CD14-positive monocyte (primary cell): ENCODE results near the gene DUS3L. TPM values are rescaled to one million over a fixed set of nuclear protein-coding genes. Genes with fewer than 3 reads are reported as not detected.

Source experiments
- DNase-seq, 3 donors: peaks; one replicate each; pipeline ENCODE4 v3.0.0-alpha.2; 2011 to 2022
- H2AFZ ChIP-seq: 2 replicates; pipeline ENCODE4 v1.6.0; 2012; ENCODE audit warnings: mild to moderate bottlenecking, low read depth, low read length, inconsistent platforms; ENCODE audit not compliant: insufficient read depth, poor library complexity, severe bottlenecking
- H3K27ac ChIP-seq, 2 donors: 1 replicate in 1 of 2; 2 replicates in 1 of 2; pipeline ENCODE4 v1.5.1; 2012 to 2013; ENCODE audit warnings: low read length in 2 of 2, control low read depth in 1 of 2, inconsistent platforms in 1 of 2, low read depth in 1 of 2, mild to moderate bottlenecking in 1 of 2
- H3K27me3 ChIP-seq, 2 donors: one replicate each; pipeline versions ENCODE4 v1.6.0 to v1.6.1; 2011 to 2013; ENCODE audit warnings: low read length in 2 of 2; ENCODE audit not compliant: control insufficient read depth in 2 of 2, insufficient read depth in 2 of 2
- H3K36me3 ChIP-seq, 2 donors: replicated peaks in 1 of 2; 1 replicate in 1 of 2; 2 replicates in 1 of 2; pipeline versions ENCODE4 v1.5.1 to v1.6.1; 2012 to 2013; ENCODE audit warnings: low read length in 2 of 2, control low read depth in 1 of 2, inconsistent platforms in 1 of 2, mild to moderate bottlenecking in 1 of 2; ENCODE audit not compliant: insufficient read depth in 2 of 2, control insufficient read depth in 1 of 2
- H3K4me1 ChIP-seq, 2 donors: 1 replicate in 1 of 2; 2 replicates in 1 of 2; pipeline versions ENCODE4 v1.5.1 to v1.6.1; 2012 to 2013; ENCODE audit warnings: low read length in 2 of 2, control low read depth in 1 of 2, inconsistent platforms in 1 of 2, mild to moderate bottlenecking in 1 of 2, moderate library complexity in 1 of 2; ENCODE audit not compliant: insufficient read depth in 2 of 2, control insufficient read depth in 1 of 2
- H3K4me2 ChIP-seq: replicated peaks from 2 replicates; pipeline ENCODE3; 2012; ENCODE audit warnings: low read length, moderate library complexity, mild to moderate bottlenecking; ENCODE audit not compliant: poor library complexity, severe bottlenecking; ENCODE audit errors: extremely low read depth
- H3K4me3 ChIP-seq, 3 experiments: fragments of 200-600 bp in 1 of 3; sonication (generic) in 1 of 3; replicated peaks in 1 of 3; 1 replicate in 2 of 3; 2 replicates in 1 of 3; pipeline ENCODE4 v1.5.1; 2011 to 2013; ENCODE audit warnings: low read length in 3 of 3, mild to moderate bottlenecking in 3 of 3, control low read depth in 2 of 3, low read depth in 2 of 3, inconsistent platforms in 1 of 3, moderate library complexity in 1 of 3
- H3K79me2 ChIP-seq: 2 replicates; pipeline ENCODE4 v1.6.0; 2012; ENCODE audit warnings: mild to moderate bottlenecking, control low read depth, inconsistent platforms, low read length, moderate library complexity; ENCODE audit not compliant: insufficient read depth
- H3K9ac ChIP-seq: 2 replicates; pipeline ENCODE4 v1.6.0; 2017; ENCODE audit warnings: low read length, mild to moderate bottlenecking; ENCODE audit not compliant: insufficient read depth, poor library complexity, severe bottlenecking
- H3K9me3 ChIP-seq, 2 donors: replicated peaks in 1 of 2; 1 replicate in 1 of 2; 2 replicates in 1 of 2; pipeline versions ENCODE4 v1.5.1 to v1.6.1; 2012 to 2013; ENCODE audit warnings: low read length in 2 of 2, control low read depth in 1 of 2; ENCODE audit not compliant: control insufficient read depth in 1 of 2, insufficient read depth in 1 of 2
- H4K20me1 ChIP-seq: 2 replicates; pipeline ENCODE4 v1.6.0; 2012; ENCODE audit warnings: mild to moderate bottlenecking, low read length, control low read depth, moderate library complexity; ENCODE audit not compliant: insufficient read depth
- H3K27ac Mint-ChIP-seq, 7 donors: one replicate each; pipeline ENCODE4 v1.8.0; 2020; ENCODE audit warnings: mild to moderate bottlenecking in 7 of 7, mixed read lengths in 7 of 7, moderate library complexity in 6 of 7, inconsistent platforms in 2 of 7
- H3K27me3 Mint-ChIP-seq, 3 donors: one replicate each; pipeline ENCODE4 v1.8.0; 2021 to 2022; ENCODE audit warnings: low read depth in 3 of 3, mild to moderate bottlenecking in 3 of 3, mixed read lengths in 3 of 3, moderate library complexity in 3 of 3, inconsistent platforms in 1 of 3
- H3K36me3 Mint-ChIP-seq, 2 donors: one replicate each; pipeline ENCODE4 v1.8.0; 2020; ENCODE audit warnings: mixed read lengths in 2 of 2, inconsistent platforms in 1 of 2, mild to moderate bottlenecking in 1 of 2
- H3K4me1 Mint-ChIP-seq: one replicate; pipeline ENCODE4 v1.8.0; 2020; ENCODE audit warnings: mild to moderate bottlenecking, mixed read lengths
- H3K4me3 Mint-ChIP-seq, 2 donors: one replicate each; pipeline ENCODE4 v1.8.0; 2020; ENCODE audit warnings: mild to moderate bottlenecking in 2 of 2, mixed read lengths in 2 of 2, moderate library complexity in 1 of 2
- H3K9me3 Mint-ChIP-seq, 7 donors: one replicate each; pipeline ENCODE4 v1.8.0; 2020 to 2022; ENCODE audit warnings: mixed read lengths in 7 of 7, mild to moderate bottlenecking in 6 of 7, moderate library complexity in 6 of 7, inconsistent platforms in 2 of 7
- CTCF ChIP-seq: fragments of 200-600 bp; IDR thresholded peaks from one replicate; pipeline ENCODE4 v1.8.0; 2022; ENCODE audit warnings: antibody characterized with exemption, mild to moderate bottlenecking
- WGBS: methylation state at CpG from one replicate; pipeline ENCODE4 v1.1.5; 2013; ENCODE audit warnings: missing lambda C conversion rate; ENCODE audit not compliant: insufficient coverage; 5-methylcytosine and 5-hydroxymethylcytosine counted together
- intact Hi-C, 2 donors: fragments of 100-400 bp; cut with micrococcal nuclease; formaldehyde crosslinking; loops; one replicate each; pipeline versions ENCODE4 v1.15.0 to v1.15.1; 2023
- polyA plus RNA-seq, 3 donors: library from polyadenylated mRNA; depleted of rRNA in 1 of 3; unstranded in 2 of 3; stranded (reverse) in 1 of 3; fragments of 300-500 nt in 2 of 3; fragments of >200 nt in 1 of 3; fragmentation: Illumina TruSeq in 2 of 3; gene quantifications; 1 replicate in 2 of 3; 2 replicates in 1 of 3; pipeline ENCODE4 v1.2.3, GENCODE V29; 2012 to 2021

Gene DUS3L
- polyA plus RNA-seq, 3 donors = 17.4 to 40.2 (median 23.4) TPM

GRCh38 chr19:5806133-5806489 is 15.1 kb upstream of the DUS3L start:
- Mint-ChIP-seq H3K4me3 (peak overlapping the region in 1 of 2 donors; percentile 21), H3K27ac (no peak overlapping the region), H3K9me3 (peaks cover 0 to 22% (median 13%) of the 10 kb centered on the region in 7 donors), H3K36me3 (peaks cover 0 to 6% of the 10 kb centered on the region in 2 donors), H3K4me1 (peaks cover 23% of the 10 kb centered on the region), H3K27me3 (peaks cover 50 to 64% (median 61%) of the 10 kb centered on the region in 3 donors)
- Histone ChIP-seq H3K27me3 (peaks cover 10 to 50% of the 10 kb centered on the region in 2 donors), H3K9me3 (peaks cover 10 to 17% of the 10 kb centered on the region in 2 donors), H2AFZ (no peak overlapping the region), H3K36me3 (no peaks in the 10 kb centered on the region), H3K9ac (no peak overlapping the region), H3K79me2 (no peaks in the 10 kb centered on the region), H3K4me1 (peaks cover 15 to 16% of the 10 kb centered on the region in 2 donors), H4K20me1 (no peaks in the 10 kb centered on the region), H3K4me2 (no peak overlapping the region), H3K27ac (no peak overlapping the region), H3K4me3 (no peak overlapping the region)
- DNase-seq = no peak
- 20% methylated on average over 2 of the region's 6 CpGs for WGBS
- peak; percentile 13 for TF ChIP-seq CTCF
- intact Hi-C loops = loop anchor here in 1 of 2 donors (5.0 to 10.0 kb wide), 2 partner anchors 86 to 219 kb away; no protein-coding TSS in a partner anchor

GRCh38 chr19:5805462-5806132 is 14.6 kb upstream of the DUS3L start:
- H3K4me1 ChIP-seq = peaks cover 15 to 16% of the 10 kb centered on the region in 2 donors
- no peak overlapping the region for H3K27ac ChIP-seq
- Mint-ChIP-seq H3K4me3 (peak overlapping the region; percentile 9 to 68), H3K4me1 (peaks cover 23% of the 10 kb centered on the region), H3K9me3 (peaks cover 0 to 22% (median 13%) of the 10 kb centered on the region in 7 donors), H3K36me3 (peaks cover 0 to 6% of the 10 kb centered on the region in 2 donors), H3K27ac (no peak overlapping the region), H3K27me3 (peaks cover 54 to 69% (median 66%) of the 10 kb centered on the region in 3 donors)
- 3% methylated on average over 40 of the region's 46 CpGs for WGBS
- intact Hi-C loops = loop anchor here in 1 of 2 donors (5.0 to 10.0 kb wide), 2 partner anchors 87 to 219 kb away; no protein-coding TSS in a partner anchor
- no peak overlapping the region for H3K4me2 ChIP-seq
- H3K9ac ChIP-seq = no peak overlapping the region
- DNase-seq = peak in 1 of 3 donors; percentile 17
- H3K9me3 ChIP-seq = peaks cover 10 to 17% of the 10 kb centered on the region in 2 donors
- TF ChIP-seq CTCF = peak; percentile 34
- H3K27me3 ChIP-seq = peaks cover 10 to 50% of the 10 kb centered on the region in 2 donors
- no peaks in the 10 kb centered on the region for H3K36me3 ChIP-seq
- no peak overlapping the region for H2AFZ ChIP-seq
- no peaks in the 10 kb centered on the region for H3K79me2 ChIP-seq
- no peak overlapping the region for H3K4me3 ChIP-seq
- no peaks in the 10 kb centered on the region for H4K20me1 ChIP-seq
